PC-9 (cell line): Measurements from ENCODE around the gene HECTD1. TPM values are rescaled to one million over a fixed set of nuclear protein-coding genes. Genes with fewer than 3 reads are reported as not detected.

Source experiments
- BruUV-seq: library from RNA; stranded (reverse); fragments of 400-500 nt; replicated peaks from 2 replicates; lab custom pipeline; 2021; lab: Mats Ljungman, UMichigan
- CTCF ChIA-PET: fragments of 300-600 bp; sonication (Branson Sonifier 250); formaldehyde crosslinking; loops from one replicate; lab custom pipeline; 2022; ENCODE audit warnings: antibody characterized with exemption; lab: Charles Lee
- POLR2A ChIA-PET: fragments of 300-600 bp; sonication (Branson Sonifier 250); formaldehyde crosslinking; loops from one replicate; lab custom pipeline; 2022; ENCODE audit warnings: antibody characterized with exemption; ENCODE audit not compliant: unreplicated experiment; lab: Charles Lee
- DNase-seq, 2 experiments: peaks; one replicate each; pipeline versions ENCODE4 v3.0.0 to v3.0.0-alpha.2; 2015 to 2022; ENCODE audit warnings: mixed read lengths in 1 of 2
- H2AFZ ChIP-seq: fragments of 200-600 bp; sonication (generic); 2 replicates; pipeline ENCODE4 v1.8.1; 2017; ENCODE audit warnings: antibody characterized with exemption
- H3F3A ChIP-seq: fragments of 200-600 bp; sonication (generic); 2 replicates; pipeline ENCODE4 v1.8.1; 2017; ENCODE audit warnings: antibody characterized with exemption, mild to moderate bottlenecking, low read depth; ENCODE audit not compliant: insufficient read depth
- H3K27ac ChIP-seq: fragments of 200-600 bp; sonication (generic); 2 replicates; pipeline ENCODE4 v1.6.1; 2016; ENCODE audit warnings: mixed run types
- H3K27me3 ChIP-seq: fragments of 200-600 bp; sonication (generic); 2 replicates; pipeline ENCODE4 v1.6.1; 2016; ENCODE audit warnings: low read depth, mixed run types; ENCODE audit not compliant: insufficient read depth
- H3K36me3 ChIP-seq: fragments of 200-600 bp; sonication (generic); 2 replicates; pipeline ENCODE4 v1.6.1; 2016; ENCODE audit warnings: low read depth, mixed run types
- H3K4me1 ChIP-seq: fragments of 200-600 bp; sonication (generic); replicated peaks from 2 replicates; pipeline ENCODE4 v1.6.1; 2016; ENCODE audit warnings: mixed run types; ENCODE audit not compliant: insufficient read depth
- H3K4me2 ChIP-seq: fragments of 200-600 bp; sonication (generic); 2 replicates; pipeline ENCODE4 v1.6.1; 2017; ENCODE audit warnings: mixed run types
- H3K4me3 ChIP-seq: fragments of 200-600 bp; sonication (generic); 2 replicates; pipeline ENCODE4 v1.6.1; 2016; ENCODE audit warnings: mixed run types
- H3K79me2 ChIP-seq: fragments of 200-600 bp; sonication (generic); 2 replicates; pipeline ENCODE4 v1.6.1; 2017; ENCODE audit warnings: low read depth, mixed run types
- H3K9me2 ChIP-seq: fragments of 200-600 bp; sonication (generic); 2 replicates; pipeline ENCODE4 v1.8.1; 2017; ENCODE audit warnings: mild to moderate bottlenecking; ENCODE audit not compliant: insufficient read depth
- H3K9me3 ChIP-seq: fragments of 200-600 bp; sonication (generic); 2 replicates; pipeline ENCODE4 v1.8.1; 2016; ENCODE audit warnings: low read depth; ENCODE audit not compliant: insufficient read depth
- H4K20me1 ChIP-seq: fragments of 200-600 bp; sonication (generic); 2 replicates; pipeline ENCODE4 v1.8.1; 2017; ENCODE audit not compliant: insufficient read depth
- CTCF ChIP-seq: fragments of 200-600 bp; sonication (generic); conservative IDR thresholded peaks from 2 replicates; pipeline ENCODE4 v1.6.1; 2017; ENCODE audit warnings: mixed run types, antibody characterized with exemption, mild to moderate bottlenecking, moderate library complexity
- EZH2 ChIP-seq: fragments of 200-600 bp; sonication (generic); IDR thresholded peaks from 2 replicates; pipeline ENCODE4 v1.8.0; 2017; ENCODE audit warnings: antibody characterized with exemption, low read depth
- intact Hi-C: fragments of 100-400 bp; cut with micrococcal nuclease; formaldehyde crosslinking; loops from one replicate; pipeline ENCODE4 v1.10.0; 2022; ENCODE audit not compliant: unreplicated experiment
- total RNA-seq: library from RNA; stranded (reverse); gene quantifications from 2 replicates; pipeline ENCODE4 v1.2.3, GENCODE V29; 2021

The HECTD1 gene
- total RNA-seq, 1 experiment from 2014 or later = 93.9 TPM

- H3K4me3 ChIP-seq = no peak overlapping the region
- H3K27me3 ChIP-seq = no peaks in the 10 kb centered on the region
- peaks cover 15% of the 10 kb centered on the region; the same call in 1 of the 2 replicates for H3K4me1 ChIP-seq
- H3K4me2 ChIP-seq = no peak overlapping the region
- peaks cover 3% of the 10 kb centered on the region; the same call in 1 of the 2 replicates for H4K20me1 ChIP-seq
- POLR2A ChIA-PET = no interaction called here
- H3K9me2 ChIP-seq = no peaks in the 10 kb centered on the region
- intact Hi-C loops = no loop called here
- no peaks in the 10 kb centered on the region for H3F3A ChIP-seq
- H3K36me3 ChIP-seq = 0 out of 2 replicates have a peak, but pooled peaks cover 5% of the 10 kb centered on the region
- no peak for DNase-seq
- no peaks in the 10 kb centered on the region for H3K9me3 ChIP-seq
- H3K79me2 ChIP-seq = peaks cover 85% of the 10 kb centered on the region
- CTCF ChIA-PET = no interaction called here
- no TSS peak for BruUV-seq
- H2AFZ ChIP-seq = no peak overlapping the region
- H3K27ac ChIP-seq = no peak overlapping the region
- TF ChIP-seq CTCF (no peak), EZH2 (no peak)
Observed at GRCh38 chr14:31201111-31201510, 6.5 kb downstream of the HECTD1 start.

DNA sequence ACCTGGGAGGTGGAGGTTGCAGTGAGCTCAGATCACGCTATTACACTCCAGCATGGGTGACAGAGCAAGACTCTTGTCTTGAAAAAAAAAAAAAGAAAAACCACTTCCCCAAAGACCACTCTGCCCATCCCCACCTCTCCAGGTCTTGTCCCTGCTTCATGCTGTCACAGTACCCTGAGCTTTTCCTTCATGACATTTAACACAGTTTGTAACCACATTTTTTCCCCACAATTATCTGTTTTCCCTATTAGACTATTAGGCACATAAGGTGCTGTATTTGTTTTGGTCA is 6.9 kb downstream of the HECTD1 start:
- no peaks in the 10 kb centered on the region for H4K20me1 ChIP-seq
- no peaks in the 10 kb centered on the region for H3F3A ChIP-seq
- TF ChIP-seq CTCF = no peak
- no peak overlapping the region for H3K4me3 ChIP-seq
- no peaks in the 10 kb centered on the region for H3K27me3 ChIP-seq
- DNase-seq = no peak
- H3K9me2 ChIP-seq = no peaks in the 10 kb centered on the region
- no peak overlapping the region for H3K27ac ChIP-seq
- H3K36me3 ChIP-seq = 0 out of 2 replicates have a peak, but pooled peaks cover 5% of the 10 kb centered on the region
- ChIA-PET POLR2A (no interaction called here), CTCF (no interaction called here)
- no TSS peak for BruUV-seq
- H2AFZ ChIP-seq = no peak overlapping the region
- intact Hi-C loops = no loop called here
- H3K4me1 ChIP-seq = peaks cover 13% of the 10 kb centered on the region; the same call in 1 of the 2 replicates
- H3K9me3 ChIP-seq = no peaks in the 10 kb centered on the region
- H3K4me2 ChIP-seq = no peak overlapping the region
- peaks cover 83% of the 10 kb centered on the region for H3K79me2 ChIP-seq

- no TSS peak for BruUV-seq
- Histone ChIP-seq H2AFZ (no peak overlapping the region), H3K9me3 (no peaks in the 10 kb centered on the region), H3F3A (0 out of 2 replicates have a peak, but pooled peaks cover 3% of the 10 kb centered on the region), H3K4me2 (no peak overlapping the region), H4K20me1 (no peaks in the 10 kb centered on the region), H3K9me2 (no peaks in the 10 kb centered on the region), H3K79me2 (peaks cover 64% of the 10 kb centered on the region), H3K4me1 (no peaks in the 10 kb centered on the region), H3K27ac (no peak overlapping the region), H3K27me3 (no peaks in the 10 kb centered on the region), H3K4me3 (no peak overlapping the region), H3K36me3 (no peaks in the 10 kb centered on the region)
- DNase-seq = no peak
- no peak for TF ChIP-seq CTCF
- TF ChIP-seq EZH2 = no peak
- ChIA-PET CTCF (no interaction called here), POLR2A (no interaction called here)
- intact Hi-C loops = loop anchor here (2.0 kb wide), 1 partner anchor 129 kb away; no protein-coding TSS in a partner anchor
Observed at GRCh38 chr14:31197671-31198070, 9.9 kb downstream of the HECTD1 start.
